Measurements from ENCODE around the gene DHX35.

DHX35 gene

DNA sequence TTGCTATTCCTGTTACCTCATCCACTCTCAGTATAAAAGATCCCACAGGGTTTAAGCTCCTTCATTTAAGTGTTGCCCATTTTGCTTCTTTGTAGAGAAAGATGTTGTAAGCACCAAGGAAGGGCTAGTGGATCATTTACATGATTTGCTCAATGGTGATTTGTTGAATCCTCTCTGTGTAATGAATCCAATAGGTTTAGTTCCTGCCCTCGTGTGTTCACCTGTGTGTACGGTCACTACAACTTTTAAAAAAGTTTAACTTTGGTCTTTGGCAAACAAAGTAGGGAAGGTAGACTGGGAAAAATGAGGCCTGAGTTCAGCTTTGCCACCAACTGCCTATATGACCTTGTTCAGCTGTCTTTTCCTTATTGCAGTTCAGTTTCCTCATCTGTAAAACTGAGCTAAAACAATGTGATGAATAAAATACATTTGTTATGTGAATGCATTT lies 51.5 kb downstream of the DHX35 start:
- Histone ChIP-seq H4K20me1 (ENCODE audit: insufficient read depth, low read length) (no peaks in the 10 kb centered on the region), H3K4me1 (ENCODE audit: insufficient read depth, low read length, severe bottlenecking) (no peaks in the 10 kb centered on the region), H3K9ac (ENCODE audit: low read length) (no peak overlapping the region), H3K79me2 (ENCODE audit: insufficient read depth, low read length) (no peaks in the 10 kb centered on the region), H3K36me3 (ENCODE audit: insufficient read depth, low read length) (peaks cover 84% of the 10 kb centered on the region), H3F3A (ENCODE audit: insufficient read depth, low read length) (no peaks in the 10 kb centered on the region), H3K27me3 (ENCODE audit: insufficient read depth, low read length) (no peaks in the 10 kb centered on the region), H3K9me3 (ENCODE audit: low read length) (no peaks in the 10 kb centered on the region), H3K27ac (ENCODE audit: low read depth, low read length, poor library complexity, severe bottlenecking) (no peak overlapping the region), H3K4me3 (ENCODE audit: low read depth, low read length, poor library complexity, severe bottlenecking) (no peak overlapping the region), H3K9me2 (ENCODE audit: low read depth, low read length) (no peaks in the 10 kb centered on the region), H2AFZ (ENCODE audit: low read length) (no peak overlapping the region), H3K4me2 (ENCODE audit: low read length) (no peak overlapping the region)
- no peak for TF ChIP-seq EZH2 (IDR thresholded peaks at IDR 0.05; ENCODE audit: borderline replicate concordance, low read length)
- TF ChIP-seq, protein P1, sequence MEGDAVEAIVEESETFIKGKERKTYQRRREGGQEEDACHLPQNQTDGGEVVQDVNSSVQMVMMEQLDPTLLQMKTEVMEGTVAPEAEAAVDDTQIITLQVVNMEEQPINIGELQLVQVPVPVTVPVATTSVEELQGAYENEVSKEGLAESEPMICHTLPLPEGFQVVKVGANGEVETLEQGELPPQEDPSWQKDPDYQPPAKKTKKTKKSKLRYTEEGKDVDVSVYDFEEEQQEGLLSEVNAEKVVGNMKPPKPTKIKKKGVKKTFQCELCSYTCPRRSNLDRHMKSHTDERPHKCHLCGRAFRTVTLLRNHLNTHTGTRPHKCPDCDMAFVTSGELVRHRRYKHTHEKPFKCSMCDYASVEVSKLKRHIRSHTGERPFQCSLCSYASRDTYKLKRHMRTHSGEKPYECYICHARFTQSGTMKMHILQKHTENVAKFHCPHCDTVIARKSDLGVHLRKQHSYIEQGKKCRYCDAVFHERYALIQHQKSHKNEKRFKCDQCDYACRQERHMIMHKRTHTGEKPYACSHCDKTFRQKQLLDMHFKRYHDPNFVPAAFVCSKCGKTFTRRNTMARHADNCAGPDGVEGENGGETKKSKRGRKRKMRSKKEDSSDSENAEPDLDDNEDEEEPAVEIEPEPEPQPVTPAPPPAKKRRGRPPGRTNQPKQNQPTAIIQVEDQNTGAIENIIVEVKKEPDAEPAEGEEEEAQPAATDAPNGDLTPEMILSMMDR (IDR thresholded peaks at IDR 0.05; ENCODE audit: low read length), result no peak

DNA sequence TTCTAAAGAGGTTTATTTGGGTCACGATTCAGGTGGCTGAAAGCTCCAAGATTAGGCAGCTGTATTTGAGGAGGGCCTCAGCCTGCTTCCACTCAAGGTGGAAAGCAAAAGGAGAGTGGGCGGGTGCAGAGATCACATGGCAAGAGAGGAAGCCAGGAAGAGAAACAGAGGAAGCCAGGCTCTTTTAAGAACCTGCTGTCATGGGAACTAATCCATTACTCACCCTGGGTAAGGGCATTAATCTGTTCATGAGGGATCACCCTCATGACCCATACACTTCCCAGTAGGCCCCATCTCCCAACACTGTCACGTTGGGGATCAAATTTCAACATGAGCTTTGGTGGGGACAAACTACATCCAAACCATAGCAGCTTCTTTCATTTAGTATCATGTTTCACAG lies 53.9 kb downstream of the DHX35 start:
- Histone ChIP-seq H3K4me1 (ENCODE audit: insufficient read depth, low read length, severe bottlenecking) (no peaks in the 10 kb centered on the region), H3K9me3 (ENCODE audit: low read length) (no peaks in the 10 kb centered on the region), H2AFZ (ENCODE audit: low read length) (no peak overlapping the region), H3K9me2 (ENCODE audit: low read depth, low read length) (no peaks in the 10 kb centered on the region), H3K36me3 (ENCODE audit: insufficient read depth, low read length) (peaks cover 78% of the 10 kb centered on the region), H3F3A (ENCODE audit: insufficient read depth, low read length) (no peaks in the 10 kb centered on the region), H4K20me1 (ENCODE audit: insufficient read depth, low read length) (no peaks in the 10 kb centered on the region), H3K27me3 (ENCODE audit: insufficient read depth, low read length) (no peaks in the 10 kb centered on the region), H3K79me2 (ENCODE audit: insufficient read depth, low read length) (no peaks in the 10 kb centered on the region), H3K4me2 (ENCODE audit: low read length) (no peak overlapping the region), H3K9ac (ENCODE audit: low read length) (no peak overlapping the region), H3K4me3 (ENCODE audit: low read depth, low read length, poor library complexity, severe bottlenecking) (no peak overlapping the region), H3K27ac (ENCODE audit: low read depth, low read length, poor library complexity, severe bottlenecking) (no peak overlapping the region)
- TF ChIP-seq EZH2 (IDR thresholded peaks at IDR 0.05; ENCODE audit: borderline replicate concordance, low read length), result no peak
- TF ChIP-seq, protein P1 (IDR thresholded peaks at IDR 0.05; ENCODE audit: low read length), result no peak

DNA sequence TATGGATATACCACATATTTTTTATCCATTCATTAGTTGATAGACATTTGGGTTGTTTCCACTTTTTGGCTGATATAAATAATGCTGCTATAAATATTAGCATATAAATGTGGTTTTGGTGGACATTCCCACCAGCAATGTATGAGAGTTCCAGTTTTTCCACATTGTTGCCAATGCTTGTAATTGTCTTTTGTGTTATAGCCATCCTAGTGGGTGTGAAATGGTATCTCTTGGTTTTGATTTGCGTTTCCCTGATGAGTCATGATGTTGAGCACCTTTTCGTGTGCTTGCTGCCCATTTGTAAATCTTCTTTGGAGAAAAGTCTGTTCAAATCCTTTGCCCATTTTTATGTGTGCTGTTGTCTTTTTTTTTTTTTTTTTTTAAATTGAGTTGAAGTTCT lies 54.4 kb downstream of the DHX35 start:
- no peak overlapping the region for H3K9ac ChIP-seq (ENCODE audit: low read length)
- no peak overlapping the region for H3K27ac ChIP-seq (ENCODE audit: low read depth, low read length, poor library complexity, severe bottlenecking)
- H3K4me1 ChIP-seq (ENCODE audit: insufficient read depth, low read length, severe bottlenecking), result no peaks in the 10 kb centered on the region
- H3K9me2 ChIP-seq (ENCODE audit: low read depth, low read length), result no peaks in the 10 kb centered on the region
- no peaks in the 10 kb centered on the region for H3F3A ChIP-seq (ENCODE audit: insufficient read depth, low read length)
- H3K79me2 ChIP-seq (ENCODE audit: insufficient read depth, low read length), result no peaks in the 10 kb centered on the region
- H4K20me1 ChIP-seq (ENCODE audit: insufficient read depth, low read length), result no peaks in the 10 kb centered on the region
- H2AFZ ChIP-seq (ENCODE audit: low read length), result no peak overlapping the region
- peaks cover 75% of the 10 kb centered on the region for H3K36me3 ChIP-seq (ENCODE audit: insufficient read depth, low read length)
- H3K9me3 ChIP-seq (ENCODE audit: low read length), result no peaks in the 10 kb centered on the region
- H3K27me3 ChIP-seq (ENCODE audit: insufficient read depth, low read length), result no peaks in the 10 kb centered on the region
- TF ChIP-seq EZH2 (IDR thresholded peaks at IDR 0.05; ENCODE audit: borderline replicate concordance, low read length), result no peak
- TF ChIP-seq, protein P1 (IDR thresholded peaks at IDR 0.05; ENCODE audit: low read length), result no peak
- no peak overlapping the region for H3K4me2 ChIP-seq (ENCODE audit: low read length)
- no peak overlapping the region for H3K4me3 ChIP-seq (ENCODE audit: low read depth, low read length, poor library complexity, severe bottlenecking)

Data from OCI-LY1 (cell line).